Measurements from ENCODE around the gene ZDHHC14. TPM values are rescaled to one million over a fixed set of nuclear protein-coding genes. Genes with fewer than 3 reads are reported as not detected.

The ZDHHC14 gene
- polyA plus RNA-seq, 1 donor (not counting 4 experiments of a cell fraction or from before 2014, with no cell fraction given), result 6.4 TPM

DNA sequence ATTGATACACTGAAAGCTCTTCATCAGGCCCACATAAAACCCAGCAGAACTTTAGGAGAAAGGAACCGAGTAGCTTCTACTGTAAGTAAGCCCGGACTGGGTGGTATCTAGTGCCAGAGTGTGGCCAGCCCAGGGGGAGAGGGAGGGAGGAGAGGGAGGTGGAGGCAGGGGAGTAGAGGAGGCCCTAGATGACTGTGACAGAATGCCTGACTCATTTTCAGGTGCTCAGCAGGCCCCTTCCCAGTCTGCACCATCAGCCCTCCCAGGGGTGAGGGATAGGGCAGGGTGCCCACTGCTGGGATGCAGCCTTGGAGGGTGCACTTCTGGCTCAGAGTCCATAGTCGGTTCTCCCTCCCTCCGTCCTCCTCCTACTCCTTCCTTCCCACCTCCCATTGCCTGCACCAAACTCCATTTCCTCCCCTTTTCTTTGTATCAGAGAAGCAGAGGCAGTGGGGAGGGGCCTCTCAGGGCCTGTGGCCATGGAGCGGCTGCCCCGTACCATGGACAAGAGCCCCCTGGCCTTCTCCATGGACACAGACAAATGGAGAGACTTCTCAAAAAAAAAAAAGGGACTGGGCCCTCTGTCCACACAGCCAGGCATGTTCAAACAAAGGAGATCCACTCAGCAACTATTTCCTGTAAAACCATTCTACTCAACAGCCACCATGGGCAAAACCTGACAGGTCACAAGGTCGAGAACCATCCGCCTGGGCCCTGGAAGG, 257.1 kb downstream of the ZDHHC14 start:
- H2AFZ ChIP-seq (ENCODE audit: control insufficient read depth, low read length), result no peak overlapping the region
- H3K4me1 ChIP-seq (ENCODE audit: control insufficient read depth, extremely low read depth, insufficient read depth, low read length), result no peaks in the 10 kb centered on the region
- no peaks in the 10 kb centered on the region for H3K9me1 ChIP-seq (ENCODE audit: control insufficient read depth, extremely low read depth, insufficient read depth, low read length)
- H3K4me2 ChIP-seq (ENCODE audit: control insufficient read depth, extremely low read depth, insufficient read depth, low read depth, low read length), result no peak overlapping the region
- H3K27me3 ChIP-seq (ENCODE audit: control insufficient read depth, extremely low read depth, insufficient read depth, low read length), result no peaks in the 10 kb centered on the region
- DNase-seq (ENCODE audit: low read depth, low spot score) (no peak), FAIRE-seq (no peak)
- H3K4me3 ChIP-seq (ENCODE audit: control insufficient read depth in 2 of 3, extremely low read depth in 1 of 3, insufficient read depth in 2 of 3, low read depth in 1 of 3, low read length in 3 of 3), result no peak overlapping the region
- H3K9me3 ChIP-seq (ENCODE audit: control insufficient read depth, low read depth, low read length), result no peaks in the 10 kb centered on the region
- H4K20me1 ChIP-seq (ENCODE audit: control insufficient read depth, extremely low read depth, insufficient read depth, low read length), result no peaks in the 10 kb centered on the region
- H3K27ac ChIP-seq (ENCODE audit: control insufficient read depth, insufficient read depth, low read length), result no peak overlapping the region
- H3K79me2 ChIP-seq (ENCODE audit: control insufficient read depth, insufficient read depth, low read length), result no peaks in the 10 kb centered on the region
- dilution Hi-C loops (cut with MboI; ENCODE audit: extremely low pct_ligation_motif_present, low sequenced_read_pairs), result no loop called here
- no peak overlapping the region for H3K9ac ChIP-seq (ENCODE audit: control insufficient read depth, extremely low read depth, insufficient read depth, low read length)
- TF ChIP-seq, protein P1, sequence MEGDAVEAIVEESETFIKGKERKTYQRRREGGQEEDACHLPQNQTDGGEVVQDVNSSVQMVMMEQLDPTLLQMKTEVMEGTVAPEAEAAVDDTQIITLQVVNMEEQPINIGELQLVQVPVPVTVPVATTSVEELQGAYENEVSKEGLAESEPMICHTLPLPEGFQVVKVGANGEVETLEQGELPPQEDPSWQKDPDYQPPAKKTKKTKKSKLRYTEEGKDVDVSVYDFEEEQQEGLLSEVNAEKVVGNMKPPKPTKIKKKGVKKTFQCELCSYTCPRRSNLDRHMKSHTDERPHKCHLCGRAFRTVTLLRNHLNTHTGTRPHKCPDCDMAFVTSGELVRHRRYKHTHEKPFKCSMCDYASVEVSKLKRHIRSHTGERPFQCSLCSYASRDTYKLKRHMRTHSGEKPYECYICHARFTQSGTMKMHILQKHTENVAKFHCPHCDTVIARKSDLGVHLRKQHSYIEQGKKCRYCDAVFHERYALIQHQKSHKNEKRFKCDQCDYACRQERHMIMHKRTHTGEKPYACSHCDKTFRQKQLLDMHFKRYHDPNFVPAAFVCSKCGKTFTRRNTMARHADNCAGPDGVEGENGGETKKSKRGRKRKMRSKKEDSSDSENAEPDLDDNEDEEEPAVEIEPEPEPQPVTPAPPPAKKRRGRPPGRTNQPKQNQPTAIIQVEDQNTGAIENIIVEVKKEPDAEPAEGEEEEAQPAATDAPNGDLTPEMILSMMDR (optimal IDR thresholded peaks at IDR 0.05 in 1 of 3, IDR thresholded peaks at IDR 0.05 in 1 of 3, conservative IDR thresholded peaks at IDR 0.05 in 1 of 3; ENCODE audit: extremely low read depth in 1 of 3, insufficient read depth in 2 of 3, low read length in 3 of 3), result no peak
- TF ChIP-seq EZH2 (IDR thresholded peaks at IDR 0.05; ENCODE audit: low read length), result no peak
- H3K36me3 ChIP-seq (ENCODE audit: control insufficient read depth in 2 of 2, extremely low read depth in 1 of 2, insufficient read depth in 2 of 2, low read length in 2 of 2), result no peaks in the 10 kb centered on the region

DNA sequence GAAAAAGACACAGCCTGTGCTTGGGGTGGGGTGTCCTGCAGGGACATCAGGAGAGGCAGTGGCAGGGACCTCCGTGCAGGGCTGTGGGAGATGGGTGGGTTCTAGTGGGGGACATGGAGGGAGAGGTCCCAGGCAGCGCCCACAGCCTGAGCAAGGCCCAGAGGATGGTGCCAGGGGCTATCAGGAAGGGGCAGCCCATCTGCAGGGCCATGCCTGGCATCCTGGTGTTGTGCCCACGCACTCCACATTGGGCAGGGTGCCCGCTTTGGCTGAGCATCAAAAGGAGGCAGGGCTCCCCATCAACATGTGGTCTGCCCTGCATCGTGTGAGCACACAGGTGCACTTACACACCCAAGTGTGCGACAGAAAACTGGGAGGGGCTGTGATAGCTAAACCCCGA, 257.8 kb downstream of the ZDHHC14 start:
- no peaks in the 10 kb centered on the region for H3K4me1 ChIP-seq (ENCODE audit: control insufficient read depth, extremely low read depth, insufficient read depth, low read length)
- no peak overlapping the region for H3K27ac ChIP-seq (ENCODE audit: control insufficient read depth, insufficient read depth, low read length)
- H3K9ac ChIP-seq (ENCODE audit: control insufficient read depth, extremely low read depth, insufficient read depth, low read length), result no peak overlapping the region
- no peaks in the 10 kb centered on the region for H3K27me3 ChIP-seq (ENCODE audit: control insufficient read depth, extremely low read depth, insufficient read depth, low read length)
- dilution Hi-C loops (cut with MboI; ENCODE audit: extremely low pct_ligation_motif_present, low sequenced_read_pairs), result no loop called here
- H3K9me3 ChIP-seq (ENCODE audit: control insufficient read depth, low read depth, low read length), result no peaks in the 10 kb centered on the region
- no peaks in the 10 kb centered on the region for H4K20me1 ChIP-seq (ENCODE audit: control insufficient read depth, extremely low read depth, insufficient read depth, low read length)
- no peak for FAIRE-seq
- H3K4me2 ChIP-seq (ENCODE audit: control insufficient read depth, extremely low read depth, insufficient read depth, low read depth, low read length), result no peak overlapping the region
- no peak overlapping the region for H3K4me3 ChIP-seq (ENCODE audit: control insufficient read depth in 2 of 3, extremely low read depth in 1 of 3, insufficient read depth in 2 of 3, low read depth in 1 of 3, low read length in 3 of 3)
- H3K36me3 ChIP-seq (ENCODE audit: control insufficient read depth in 2 of 2, extremely low read depth in 1 of 2, insufficient read depth in 2 of 2, low read length in 2 of 2), result no peaks in the 10 kb centered on the region
- H3K79me2 ChIP-seq (ENCODE audit: control insufficient read depth, insufficient read depth, low read length), result no peaks in the 10 kb centered on the region
- H2AFZ ChIP-seq (ENCODE audit: control insufficient read depth, low read length), result no peak overlapping the region
- H3K9me1 ChIP-seq (ENCODE audit: control insufficient read depth, extremely low read depth, insufficient read depth, low read length), result no peaks in the 10 kb centered on the region
- no peak for DNase-seq (ENCODE audit: low read depth, low spot score)
- no peak for TF ChIP-seq EZH2 (IDR thresholded peaks at IDR 0.05; ENCODE audit: low read length)
- TF ChIP-seq, protein P1 (optimal IDR thresholded peaks at IDR 0.05 in 1 of 3, IDR thresholded peaks at IDR 0.05 in 1 of 3, conservative IDR thresholded peaks at IDR 0.05 in 1 of 3; ENCODE audit: extremely low read depth in 1 of 3, insufficient read depth in 2 of 3, low read length in 3 of 3), result no peak
